Heart left ventricle (tissue), 16 donors: Measurements from ENCODE around the gene SHKBP1. TPM values are rescaled to one million over a fixed set of nuclear protein-coding genes. Genes with fewer than 3 reads are reported as not detected.

Experiments used
- ATAC-seq, 4 donors: fragments of 200-7000 bp; cut with Tn5 transposase; one replicate each; pipeline ENCODE4 v1.9.1; 2020 to 2022; ENCODE audit warnings: moderate library complexity in 4 of 4, mild to moderate bottlenecking in 3 of 4, moderate number of reproducible peaks in 1 of 4
- DNase-seq, 5 donors: peaks; one replicate each; pipeline ENCODE4 v3.0.0-alpha.2; 2020
- H3K27ac ChIP-seq, 12 donors: fragments of 200-600 bp; sonication (generic) in 4 of 12; one replicate each; pipeline versions ENCODE4 v1.5.0 to v1.8.0; 2016 to 2022; ENCODE audit warnings: mild to moderate bottlenecking in 2 of 12
- H3K27me3 ChIP-seq, 9 donors: fragments of 200-600 bp; sonication (generic) in 2 of 9; one replicate each; pipeline versions ENCODE4 v1.5.1 to v1.8.0; 2016 to 2022; ENCODE audit warnings: mild to moderate bottlenecking in 3 of 9
- H3K36me3 ChIP-seq, 9 donors: fragments of 200-600 bp; sonication (generic) in 2 of 9; one replicate each; pipeline versions ENCODE4 v1.5.0 to v1.8.0; 2018 to 2022; ENCODE audit warnings: mild to moderate bottlenecking in 2 of 9
- H3K4me1 ChIP-seq, 12 donors: fragments of 200-600 bp; sonication (generic) in 4 of 12; one replicate each; pipeline versions ENCODE4 v1.5.0 to v1.8.0; 2016 to 2022; ENCODE audit warnings: mild to moderate bottlenecking in 3 of 12
- H3K4me3 ChIP-seq, 12 donors: fragments of 200-600 bp; sonication (generic) in 4 of 12; one replicate each; pipeline versions ENCODE4 v1.5.0 to v1.8.0; 2017 to 2022; ENCODE audit warnings: mild to moderate bottlenecking in 9 of 12, moderate library complexity in 4 of 12
- H3K9me3 ChIP-seq, 12 donors: fragments of 200-600 bp; sonication (generic) in 4 of 12; one replicate each; pipeline versions ENCODE4 v1.5.0 to v1.8.0; 2016 to 2022; ENCODE audit warnings: mild to moderate bottlenecking in 1 of 12
- CTCF ChIP-seq, 12 donors: fragments of 200-600 bp; sonication (generic) in 4 of 12; IDR thresholded peaks; one replicate each; pipeline versions ENCODE4 v1.5.0 to v1.8.0; 2018 to 2022; ENCODE audit warnings: antibody characterized with exemption in 12 of 12, mild to moderate bottlenecking in 5 of 12
- POLR2A ChIP-seq, 2 donors: fragments of 450-650 bp; IDR thresholded peaks; one replicate each; pipeline ENCODE4 v1.6.1; 2017; ENCODE audit warnings: antibody characterized with exemption in 2 of 2, mild to moderate bottlenecking in 2 of 2, moderate library complexity in 2 of 2
- WGBS, 4 donors: extraction: QIAGEN DNeasy Blood & Tissue Kit in 2 of 4; methylation state at CpG; one replicate each; pipeline versions ENCODE4 v1.1.5 to v1.1.7; 2013 to 2018; 5-methylcytosine and 5-hydroxymethylcytosine counted together
- intact Hi-C, 10 donors: fragments of 100-400 bp; cut with DNase I; formaldehyde crosslinking; loops; one replicate each; pipeline versions ENCODE4 v1.11.1 to v1.14.2; 2022
- long read RNA-seq, 3 donors: library from polyadenylated mRNA; unstranded; transcript quantifications; one replicate each; pipeline ENCODE4 v2.0.0, GENCODE V29; 2020 to 2021
- polyA plus RNA-seq, 2 donors: library from polyadenylated mRNA; stranded (reverse); fragments of 200-250 nt; gene quantifications; one replicate each; pipeline ENCODE4 v1.2.3, GENCODE V29; 2013
- total RNA-seq, 9 donors: library from RNA; depleted of rRNA in 2 of 9; stranded (reverse); fragments of >200 nt in 2 of 9; fragmentation: NEBNext Ultra II Directional in 3 of 9; extraction: Animal tissue kit (Norgen Biotek cat#: 25700) in 3 of 9; gene quantifications; one replicate each; pipeline versions ENCODE4 v1.1.0 to v1.2.4, GENCODE V29; 2016 to 2023
- donor health status: ischemic (EF 13 %, LVEDD 7.1; RV severe dilation, severe dysfunction).
- donor health status: healthy with polysubstance abuse.
- donor health status: DM: no; HTN: yes; CAD: no.
- donor health status: DM: no; HTN: no; CAD: no.
- donor health status: ischemic (EF 25% LVEDD 6.9; RV normal size, moderate dysfunction).
- donor health status: ischemic (EF 25% LVEDD 5.7; RV mildly dilated, moderate dysfunction).
- donor health status: healthy.
- donor health status: DM: yes; HTN: yes; CAD: no.
- donor health status: ischemic (EF 35%, LVEDD 5.7; RV mildly dilated, moderate dysfunction).
- donor health status: nonischemic (EF 11% LVEDD 7.7; RV severe dilation, severe dysfunction).
- donor health status: DM: yes; HTN: yes; CAD: no.
- donor health status: PGD.
- donor health status: ischemic (EF 29% LVEDD 5.4; RV normal size, mild dysfunction).
- donor health status: nonischemic (EF 23%, LVEDD 6.1; RV moderate dilation, normal function).

SHKBP1 gene, protein sequence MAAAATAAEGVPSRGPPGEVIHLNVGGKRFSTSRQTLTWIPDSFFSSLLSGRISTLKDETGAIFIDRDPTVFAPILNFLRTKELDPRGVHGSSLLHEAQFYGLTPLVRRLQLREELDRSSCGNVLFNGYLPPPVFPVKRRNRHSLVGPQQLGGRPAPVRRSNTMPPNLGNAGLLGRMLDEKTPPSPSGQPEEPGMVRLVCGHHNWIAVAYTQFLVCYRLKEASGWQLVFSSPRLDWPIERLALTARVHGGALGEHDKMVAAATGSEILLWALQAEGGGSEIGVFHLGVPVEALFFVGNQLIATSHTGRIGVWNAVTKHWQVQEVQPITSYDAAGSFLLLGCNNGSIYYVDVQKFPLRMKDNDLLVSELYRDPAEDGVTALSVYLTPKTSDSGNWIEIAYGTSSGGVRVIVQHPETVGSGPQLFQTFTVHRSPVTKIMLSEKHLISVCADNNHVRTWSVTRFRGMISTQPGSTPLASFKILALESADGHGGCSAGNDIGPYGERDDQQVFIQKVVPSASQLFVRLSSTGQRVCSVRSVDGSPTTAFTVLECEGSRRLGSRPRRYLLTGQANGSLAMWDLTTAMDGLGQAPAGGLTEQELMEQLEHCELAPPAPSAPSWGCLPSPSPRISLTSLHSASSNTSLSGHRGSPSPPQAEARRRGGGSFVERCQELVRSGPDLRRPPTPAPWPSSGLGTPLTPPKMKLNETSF
- 10 to 100 TPM; 16.4 to 52.8 (median 18.4) TPM for total RNA-seq
- polyA plus RNA-seq = 10 to 100 TPM; 23.2 to 37.0 TPM
- long read RNA-seq, donor 1, transcript SHKBP1-201 (18 exons, 2,363 nt) = major isoform, 31 of 45 reads
- long read RNA-seq, donor 1, partial matches to known transcripts = 5 of 45 reads
- long read RNA-seq, donor 1, other reads (novel, unspliced or antisense) = 7 of 45 reads
- long read RNA-seq, donor 2, transcript SHKBP1-201 (18 exons, 2,363 nt) = major isoform, 176 of 221 reads
- long read RNA-seq, donor 2, partial matches to known transcripts = 5 of 221 reads
- long read RNA-seq, donor 2, other reads (novel, unspliced or antisense) = 38 of 221 reads
- long read RNA-seq, donor 3, transcript SHKBP1-201 (18 exons, 2,363 nt) = major isoform, 78 of 101 reads
- long read RNA-seq, donor 3, partial matches to known transcripts = 4 of 101 reads
- long read RNA-seq, donor 3, other reads (novel, unspliced or antisense) = 16 of 101 reads

DNA sequence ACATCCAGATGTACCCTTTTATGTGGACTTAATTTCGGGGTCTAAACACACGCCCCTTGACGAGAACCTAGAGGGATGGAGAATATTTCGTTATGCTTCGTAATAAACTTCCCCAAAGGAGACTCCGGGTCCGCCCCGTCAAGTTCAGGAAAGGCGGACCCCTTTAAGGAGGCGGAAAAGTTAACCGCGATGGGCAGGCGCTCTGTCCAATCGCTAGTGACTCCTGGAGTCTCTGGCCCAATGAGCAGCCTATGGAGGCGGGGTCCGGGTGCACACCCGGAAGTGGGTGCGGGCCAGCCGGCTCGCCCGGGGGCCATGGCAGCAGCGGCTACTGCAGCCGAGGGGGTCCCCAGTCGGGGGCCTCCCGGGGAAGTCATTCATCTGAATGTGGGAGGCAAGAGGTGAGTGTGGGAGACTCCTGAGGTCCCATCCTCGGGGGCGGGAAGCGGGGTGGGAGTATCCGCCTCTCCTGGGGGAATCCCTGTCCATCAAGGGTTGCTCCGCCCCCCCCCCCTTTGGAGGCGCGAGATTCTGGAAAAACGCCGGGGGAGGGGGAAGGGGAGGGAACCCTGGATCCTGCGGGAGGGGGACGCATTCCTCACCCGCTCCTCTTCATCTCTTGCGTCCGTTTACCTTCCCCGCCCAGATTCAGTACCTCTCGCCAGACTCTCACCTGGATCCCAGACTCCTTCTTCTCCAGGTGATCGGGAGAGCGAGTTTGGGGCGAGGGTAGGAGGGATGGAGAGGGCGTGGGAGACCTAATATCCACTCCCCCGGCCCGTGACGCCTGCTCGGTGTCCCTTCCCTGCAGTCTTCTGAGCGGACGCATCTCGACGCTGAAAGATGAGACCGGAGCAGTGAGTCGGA lies at the start of gene SHKBP1:
TSS of gene SHKBP1 (plus strand) at position 289 of the 867 bp plus-strand sequence. CDS start at position 316, 27 bp downstream.
- TF ChIP-seq POLR2A (IDR thresholded peaks at IDR 0.05) = peak in 1 of 2 donors; percentile 64
- TF ChIP-seq CTCF (IDR thresholded peaks at IDR 0.05) = no peak
- H3K36me3 ChIP-seq = peaks cover 0 to 32% (median 18%) of the 10 kb centered on the region in 9 donors
- H3K27ac ChIP-seq = peak within 1 kb of the TSS; percentile 41 to 93 (median 78)
- H3K4me1 ChIP-seq = peaks cover 0 to 36% (median 8%) of the 10 kb centered on the region in 12 donors
- H3K4me3 ChIP-seq = peak within 1 kb of the TSS; percentile 63 to 94 (median 77)
- 1 to 2% (median 1%) methylated on average over 39 to 52 of the region's 55 CpGs for WGBS, 4 donors
- no peaks in the 10 kb centered on the region for H3K9me3 ChIP-seq
- ATAC-seq (peak; percentile 98 to 99 (median 99)), DNase-seq (peak; percentile 95 to 97 (median 97))
- intact Hi-C loops = loop anchor here in 2 of 10 donors (5.0 kb wide), 2 partner anchors 45 to 50 kb away; no protein-coding TSS in a partner anchor
- H3K27me3 ChIP-seq = no peaks in the 10 kb centered on the region

DNA sequence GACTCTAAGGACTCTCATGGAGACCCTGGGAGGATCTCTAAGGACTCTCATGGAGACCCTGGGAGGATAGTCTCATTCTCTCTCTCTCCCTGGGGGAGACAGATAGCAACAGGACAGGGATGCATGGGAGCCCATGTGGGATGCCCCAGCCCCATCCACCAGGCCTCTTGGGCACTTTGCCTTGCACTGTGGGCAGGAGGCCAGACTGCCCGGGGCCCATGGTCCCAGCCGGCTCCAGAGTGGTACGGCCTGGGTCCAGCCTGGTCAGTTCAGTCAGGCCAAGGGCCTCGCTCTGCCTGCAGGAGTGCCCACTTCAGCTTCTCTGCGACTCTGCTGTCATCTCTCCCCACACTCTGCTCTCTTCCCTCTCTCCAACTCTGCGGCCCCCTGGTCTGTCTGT lies 48.6 kb upstream of the SHKBP1 start:
- WGBS, 4 donors = 71 to 86% (median 83%) methylated on average over 6 of the region's 6 CpGs
- intact Hi-C loops = loop anchor here in 9 of 10 donors (2.0 to 10.0 kb wide), 9 partner anchors 49 to 223 kb away; partner anchors contain the start of genes BLVRB (in 3 of the 9), SPTBN4 (in 3 of the 9) and SHKBP1 (in 1 of the 9)
- H3K27me3 ChIP-seq = peaks cover 0 to 11% (median 0%) of the 10 kb centered on the region in 9 donors
- DNase-seq = no peak
- H3K9me3 ChIP-seq = no peaks in the 10 kb centered on the region
- H3K4me1 ChIP-seq = peaks cover 0 to 18% (median 8%) of the 10 kb centered on the region in 12 donors
- no peak for ATAC-seq
- H3K27ac ChIP-seq = no peak overlapping the region
- no peaks in the 10 kb centered on the region for H3K36me3 ChIP-seq
- TF ChIP-seq CTCF (IDR thresholded peaks at IDR 0.05) (no peak), POLR2A (IDR thresholded peaks at IDR 0.05) (no peak)
- no peak overlapping the region for H3K4me3 ChIP-seq

- Histone ChIP-seq H3K36me3 (no peaks in the 10 kb centered on the region), H3K27me3 (peaks cover 0 to 11% (median 0%) of the 10 kb centered on the region in 9 donors), H3K4me3 (no peak overlapping the region), H3K4me1 (peaks cover 0 to 15% (median 8%) of the 10 kb centered on the region in 12 donors), H3K27ac (no peak overlapping the region), H3K9me3 (no peaks in the 10 kb centered on the region)
- DNase-seq = no peak
- intact Hi-C loops = loop anchor here (1.0 to 10.0 kb wide), 11 partner anchors 49 to 224 kb away; partner anchors contain the start of genes BLVRB (in 3 of the 10), SPTBN4 (in 3 of the 10) and SHKBP1 (in 1 of the 10)
- 67 to 69% (median 68%) methylated on average over 14 of the region's 14 CpGs for WGBS, 4 donors
- no peak for ATAC-seq
- TF ChIP-seq POLR2A (IDR thresholded peaks at IDR 0.05) = no peak
- no peak for TF ChIP-seq CTCF (IDR thresholded peaks at IDR 0.05)
These were observed 48.1 kb upstream of the SHKBP1 start for GRCh38 chr19:40528533-40529092.
